B cell (primary cell): Measurements from ENCODE around the gene SDK1. TPM values are rescaled to one million over a fixed set of nuclear protein-coding genes. Genes with fewer than 3 reads are reported as not detected.

Experiments
- ATAC-seq: fragments of 200-7000 bp; cut with Tn5 transposase; one replicate; pipeline ENCODE4 v1.10.0; 2021; ENCODE audit warnings: low read depth, mild to moderate bottlenecking, moderate number of reproducible peaks, moderate library complexity
- CTCF ChIA-PET: fragments of 350-600 bp; sonication (Branson Sonifier 250); formaldehyde crosslinking; loops from one replicate; lab custom pipeline; 2021; ENCODE audit warnings: antibody characterized with exemption, inconsistent platforms; lab: Charles Lee
- POLR2A ChIA-PET: fragments of 350-600 bp; sonication (Branson Sonifier 250); formaldehyde crosslinking; loops from one replicate; lab custom pipeline; 2021; ENCODE audit warnings: antibody characterized with exemption; lab: Charles Lee
- DNase-seq: peaks from one replicate; pipeline ENCODE4 v3.0.0; 2013
- H2AFZ ChIP-seq: 2 replicates; pipeline ENCODE4 v1.6.1; 2012; ENCODE audit warnings: mild to moderate bottlenecking, low read depth, low read length; ENCODE audit not compliant: insufficient read depth, poor library complexity, severe bottlenecking
- H3K27ac ChIP-seq, 2 donors: 1 replicate in 1 of 2; 2 replicates in 1 of 2; pipeline ENCODE4 v1.5.1; 2012 to 2013; ENCODE audit warnings: low read length in 2 of 2, mild to moderate bottlenecking in 2 of 2, moderate library complexity in 1 of 2
- H3K27me3 ChIP-seq, 4 experiments: fragments of 200-600 bp in 1 of 4; sonication (generic) in 1 of 4; replicated peaks in 1 of 4; 1 replicate in 2 of 4; 2 replicates in 2 of 4; pipeline versions ENCODE4 v1.6.1 to v1.7.0; 2013 to 2016; ENCODE audit warnings: low read length in 3 of 4, mild to moderate bottlenecking in 2 of 4, mixed read lengths in 1 of 4, moderate library complexity in 1 of 4; ENCODE audit not compliant: insufficient read depth in 4 of 4, control insufficient read depth in 3 of 4; ENCODE audit errors: control extremely low read depth in 1 of 4
- H3K36me3 ChIP-seq, 2 experiments: replicated peaks in 1 of 2; 1 replicate in 1 of 2; 2 replicates in 1 of 2; pipeline versions ENCODE4 v1.6.1 to v1.7.1; 2013; ENCODE audit warnings: low read length in 1 of 2; ENCODE audit not compliant: insufficient read depth in 2 of 2, control insufficient read depth in 1 of 2; ENCODE audit errors: control extremely low read depth in 1 of 2, extremely low read depth in 1 of 2
- H3K4me1 ChIP-seq, 2 donors: fragments of 200-600 bp in 1 of 2; sonication (generic) in 1 of 2; 1 replicate in 1 of 2; 2 replicates in 1 of 2; pipeline versions ENCODE4 v1.5.1 to v1.6.1; 2013 to 2017; ENCODE audit warnings: low read length in 2 of 2; ENCODE audit not compliant: control insufficient read depth in 2 of 2, insufficient read depth in 2 of 2
- H3K4me2 ChIP-seq: replicated peaks from 2 replicates; pipeline ENCODE3; 2012; ENCODE audit warnings: mild to moderate bottlenecking, low read depth, low read length; ENCODE audit not compliant: poor library complexity, severe bottlenecking
- H3K4me3 ChIP-seq, 5 experiments: fragments of 200-600 bp in 1 of 5; sonication (generic) in 1 of 5; 1 replicate in 3 of 5; 2 replicates in 2 of 5; pipeline versions ENCODE4 v1.5.1 to v1.7.0; 2011 to 2016; ENCODE audit warnings: low read length in 4 of 5, mild to moderate bottlenecking in 4 of 5, low read depth in 2 of 5, control low read depth in 1 of 5, moderate library complexity in 1 of 5; ENCODE audit not compliant: insufficient read depth in 1 of 5; ENCODE audit errors: control extremely low read depth in 1 of 5, extremely low read depth in 1 of 5
- H3K79me2 ChIP-seq: fragments of 200-600 bp; sonication (generic); one replicate; pipeline ENCODE4 v1.6.0; 2016; ENCODE audit warnings: low read length; ENCODE audit not compliant: control insufficient read depth, insufficient read depth
- H3K9ac ChIP-seq: fragments of 200-600 bp; sonication (generic); 2 replicates; pipeline ENCODE4 v1.6.1; 2017; ENCODE audit warnings: mild to moderate bottlenecking, low read length, moderate library complexity
- H3K9me3 ChIP-seq, 3 donors: one replicate each; pipeline versions ENCODE4 v1.6.1 to v1.7.1; 2013; ENCODE audit warnings: low read length in 2 of 3; ENCODE audit not compliant: control insufficient read depth in 2 of 3, insufficient read depth in 1 of 3; ENCODE audit errors: control extremely low read depth in 1 of 3
- H4K20me1 ChIP-seq: 2 replicates; pipeline ENCODE4 v1.6.0; 2012; ENCODE audit warnings: mild to moderate bottlenecking, low read length; ENCODE audit not compliant: insufficient read depth, control insufficient read depth, poor library complexity, severe bottlenecking
- H3K27ac Mint-ChIP-seq: one replicate; pipeline ENCODE4 v1.8.0; 2021; ENCODE audit warnings: mixed read lengths
- H3K27me3 Mint-ChIP-seq: one replicate; pipeline ENCODE4 v1.8.0; 2021; ENCODE audit warnings: mixed read lengths
- H3K4me1 Mint-ChIP-seq: one replicate; pipeline ENCODE4 v1.8.0; 2021; ENCODE audit warnings: mixed read lengths
- H3K4me3 Mint-ChIP-seq: one replicate; pipeline ENCODE4 v1.8.0; 2021; ENCODE audit warnings: mixed read lengths
- H3K9me3 Mint-ChIP-seq: one replicate; pipeline ENCODE4 v1.8.0; 2022; ENCODE audit warnings: mixed read lengths; ENCODE audit not compliant: insufficient read depth
- CTCF ChIP-seq: fragments of 200-600 bp; IDR thresholded peaks from one replicate; pipeline ENCODE4 v1.8.0; 2022; ENCODE audit warnings: antibody characterized with exemption, mild to moderate bottlenecking
- EZH2 ChIP-seq: IDR thresholded peaks from 2 replicates; pipeline ENCODE4 v1.6.1; 2012; ENCODE audit warnings: borderline replicate concordance, low read depth, mild to moderate bottlenecking, moderate library complexity, low read length; ENCODE audit not compliant: insufficient read depth, poor library complexity, severe bottlenecking
- WGBS: methylation state at CpG from one replicate; pipeline ENCODE4 v1.1.5; 2013; ENCODE audit warnings: missing lambda C conversion rate; ENCODE audit not compliant: insufficient coverage; 5-methylcytosine and 5-hydroxymethylcytosine counted together
- intact Hi-C: fragments of 100-400 bp; cut with micrococcal nuclease; formaldehyde crosslinking; loops from one replicate; pipeline ENCODE4 v1.10.0; 2022
- polyA plus RNA-seq: library from polyadenylated mRNA; depleted of rRNA; stranded (reverse); fragments of >200 nt; gene quantifications from 2 replicates; pipeline ENCODE4 v1.2.3, GENCODE V29; 2012
- total RNA-seq, 2 donors: library from RNA; stranded (reverse); fragments of 120-200 nt in 1 of 2; gene quantifications; 1 replicate in 1 of 2; 2 replicates in 1 of 2; pipeline versions ENCODE4 v1.2.3 to v1.2.4, GENCODE V29; 2013 to 2022

SDK1 gene
- total and polyA plus RNA-seq, 2 donors (not counting 1 experiment from before 2014, with no cell fraction given) = 0.73 to 2.0 TPM

GRCh38 chr7:3415861-3416312, 114.8 kb downstream of the SDK1 start:
- Mint-ChIP-seq H3K27me3 (peaks cover 40% of the 10 kb centered on the region), H3K4me1 (no peaks in the 10 kb centered on the region), H3K9me3 (no peaks in the 10 kb centered on the region), H3K27ac (no peak overlapping the region), H3K4me3 (no peak overlapping the region)
- CTCF ChIA-PET = no interaction called here
- intact Hi-C loops = no loop called here
- TF ChIP-seq EZH2 (no peak), CTCF (no peak)
- ATAC-seq = no peak
- H3K4me3 ChIP-seq = no peak overlapping the region
- no peak overlapping the region for H3K27ac ChIP-seq
- 80% methylated on average over 1 of the region's 3 CpGs for whole genome bisulfite sequencing
- H3K4me1 ChIP-seq = no peaks in the 10 kb centered on the region
- no peaks in the 10 kb centered on the region for H3K9me3 ChIP-seq
- no peaks in the 10 kb centered on the region for H3K36me3 ChIP-seq
- DNase-seq = no peak
- no peaks in the 10 kb centered on the region for H4K20me1 ChIP-seq
- no peak overlapping the region for H2AFZ ChIP-seq
- no peak overlapping the region for H3K4me2 ChIP-seq
- H3K9ac ChIP-seq = no peak overlapping the region
- no peaks in the 10 kb centered on the region for H3K79me2 ChIP-seq
- POLR2A ChIA-PET = no interaction called here
- no peaks in the 10 kb centered on the region for H3K27me3 ChIP-seq

- no peaks in the 10 kb centered on the region for H4K20me1 ChIP-seq
- no peaks in the 10 kb centered on the region for H3K36me3 ChIP-seq
- H3K9ac ChIP-seq = no peak overlapping the region
- ChIA-PET CTCF (no interaction called here), POLR2A (no interaction called here)
- Mint-ChIP-seq H3K27me3 (peaks cover 34% of the 10 kb centered on the region), H3K4me3 (no peak overlapping the region), H3K9me3 (no peaks in the 10 kb centered on the region), H3K27ac (no peak overlapping the region), H3K4me1 (no peaks in the 10 kb centered on the region)
- TF ChIP-seq CTCF (no peak), EZH2 (no peak)
- no peak overlapping the region for H3K4me3 ChIP-seq
- no peaks in the 10 kb centered on the region for H3K4me1 ChIP-seq
- H3K27me3 ChIP-seq = no peaks in the 10 kb centered on the region
- no peak overlapping the region for H3K27ac ChIP-seq
- WGBS = 83% methylated on average over 2 of the region's 4 CpGs
- H3K4me2 ChIP-seq = no peak overlapping the region
- no peak for ATAC-seq
- DNase-seq = no peak
- H3K79me2 ChIP-seq = no peaks in the 10 kb centered on the region
- no peak overlapping the region for H2AFZ ChIP-seq
- intact Hi-C loops = no loop called here
- peaks cover 0 to 4% (median 0%) of the 10 kb centered on the region in 3 donors for H3K9me3 ChIP-seq
Observed at GRCh38 chr7:3416453-3416852, 115.4 kb downstream of the SDK1 start.
